SK-N-SH treated with all-trans-retinoic acid at 6 μM for 48 hours (cell line): ENCODE results near the gene BANP.

ENCODE experiments used
- ATAC-seq: fragments of 200-7000 bp; cut with Tn5 transposase; 3 replicates; pipeline ENCODE4 v1.9.1; 2020; ENCODE audit warnings: mild to moderate bottlenecking, moderate library complexity
- ARNTL ChIP-seq: fragments of 450-650 bp; formaldehyde crosslinking; IDR thresholded peaks from 2 replicates; pipeline ENCODE4 v1.5.0; 2020; ENCODE audit warnings: low read depth, mild to moderate bottlenecking, moderate library complexity, borderline replicate concordance
- BACH2 ChIP-seq: fragments of 250-450 bp; sonication (Bioruptor Pico); IDR thresholded peaks from 2 replicates; pipeline ENCODE4 v1.9.0; 2021; ENCODE audit warnings: mild to moderate bottlenecking, borderline replicate concordance
- CREB5 ChIP-seq: fragments of 250-450 bp; sonication (Bioruptor Pico); IDR thresholded peaks from 2 replicates; pipeline ENCODE4 v1.5.1; 2020; ENCODE audit warnings: low read depth, mild to moderate bottlenecking, moderate library complexity
- CSDC2 ChIP-seq: fragments of 250-450 bp; sonication (Bioruptor Pico); IDR thresholded peaks from 2 replicates; pipeline ENCODE4 v1.5.0; 2020; ENCODE audit warnings: mild to moderate bottlenecking, moderate library complexity
- CSRNP3 ChIP-seq: fragments of 250-450 bp; sonication (Bioruptor Pico); IDR thresholded peaks from 2 replicates; pipeline ENCODE4 v1.5.1; 2021; ENCODE audit warnings: mild to moderate bottlenecking, moderate library complexity
- ESRRG ChIP-seq: fragments of 250-450 bp; sonication (Bioruptor Pico); IDR thresholded peaks from 2 replicates; pipeline ENCODE4 v1.6.1; 2021; ENCODE audit warnings: mild to moderate bottlenecking
- GLIS3 ChIP-seq: fragments of 250-450 bp; sonication (Bioruptor Pico); IDR thresholded peaks from 2 replicates; pipeline ENCODE4 v1.5.0; 2020; ENCODE audit warnings: mild to moderate bottlenecking, moderate library complexity
- ISL1 ChIP-seq: fragments of 250-450 bp; sonication (Bioruptor Pico); IDR thresholded peaks from 2 replicates; pipeline ENCODE4 v2.1.2; 2022; ENCODE audit warnings: mild to moderate bottlenecking, moderate library complexity
- OSR1 ChIP-seq: fragments of 250-450 bp; sonication (Bioruptor Pico); IDR thresholded peaks from 2 replicates; pipeline ENCODE4 v1.8.0; 2022; ENCODE audit warnings: moderate library complexity, mild to moderate bottlenecking, inconsistent platforms
- POU6F1 ChIP-seq: fragments of 250-450 bp; sonication (Bioruptor Pico); IDR thresholded peaks from 2 replicates; pipeline ENCODE4 v1.8.0; 2021; ENCODE audit warnings: low read depth, mild to moderate bottlenecking, moderate library complexity, borderline replicate concordance
- PPARA ChIP-seq: fragments of 250-450 bp; sonication (Bioruptor Pico); IDR thresholded peaks from 2 replicates; pipeline ENCODE4 v1.5.0; 2020; ENCODE audit warnings: mild to moderate bottlenecking, borderline replicate concordance
- RARB ChIP-seq: fragments of 250-450 bp; sonication (Bioruptor Pico); IDR thresholded peaks from 2 replicates; pipeline ENCODE4 v1.8.0; 2021; ENCODE audit warnings: mild to moderate bottlenecking, moderate library complexity
- SNAI2 ChIP-seq: fragments of 250-450 bp; sonication (Bioruptor Pico); IDR thresholded peaks from 2 replicates; pipeline ENCODE4 v1.5.0; 2020; ENCODE audit warnings: mild to moderate bottlenecking, moderate library complexity
- TCF4 ChIP-seq: fragments of 250-450 bp; sonication (Bioruptor Pico); IDR thresholded peaks from 2 replicates; pipeline ENCODE4 v1.8.0; 2021; ENCODE audit warnings: mild to moderate bottlenecking, moderate library complexity, borderline replicate concordance
- TOX ChIP-seq: fragments of 250-450 bp; sonication (Bioruptor Pico); IDR thresholded peaks from 2 replicates; pipeline ENCODE4 v1.8.0; 2021; ENCODE audit warnings: mild to moderate bottlenecking, moderate library complexity, borderline replicate concordance
- TSHZ2 ChIP-seq: fragments of 250-450 bp; sonication (Bioruptor Pico); IDR thresholded peaks from 2 replicates; pipeline ENCODE4 v1.5.0; 2020; ENCODE audit warnings: mild to moderate bottlenecking, moderate library complexity
- ZC3H10 ChIP-seq: fragments of 250-450 bp; sonication (Bioruptor Pico); IDR thresholded peaks from 2 replicates; pipeline ENCODE4 v1.5.1; 2021; ENCODE audit warnings: mild to moderate bottlenecking, moderate library complexity
- ZFP3 ChIP-seq: fragments of 250-450 bp; sonication (Bioruptor Pico); IDR thresholded peaks from 2 replicates; pipeline ENCODE4 v1.5.0; 2020; ENCODE audit warnings: mild to moderate bottlenecking, moderate library complexity
- ZFP30 ChIP-seq: fragments of 450-650 bp; formaldehyde crosslinking; IDR thresholded peaks from 2 replicates; pipeline ENCODE4 v1.5.0; 2022; ENCODE audit warnings: mild to moderate bottlenecking, moderate library complexity
- ZNF565 ChIP-seq: fragments of 450-650 bp; formaldehyde crosslinking; conservative IDR thresholded peaks from 2 replicates; pipeline ENCODE4 v1.5.0; 2020; ENCODE audit warnings: low read depth, mild to moderate bottlenecking, moderate library complexity
- ZNF8 ChIP-seq: fragments of 450-650 bp; formaldehyde crosslinking; IDR thresholded peaks from 2 replicates; pipeline ENCODE4 v1.5.0; 2020; ENCODE audit warnings: mild to moderate bottlenecking, moderate library complexity

The BANP gene

GRCh38 chr16:87971933-87972332, 20.7 kb downstream of the BANP start:
- no peak for ATAC-seq
- TF ChIP-seq ARNTL (CRISPR knock-in tag) (no peak), SNAI2 (CRISPR knock-in tag) (no peak), PPARA (CRISPR knock-in tag) (no peak), GLIS3 (CRISPR knock-in tag) (no peak), POU6F1 (no peak), ZNF8 (CRISPR knock-in tag) (no peak), ZC3H10 (CRISPR knock-in tag) (no peak), TOX (CRISPR knock-in tag) (no peak), ISL1 (CRISPR knock-in tag) (no peak), TCF4 (CRISPR knock-in tag) (no peak), ZFP30 (no peak), CREB5 (no peak), BACH2 (CRISPR knock-in tag) (no peak), CSDC2 (CRISPR knock-in tag) (no peak), OSR1 (no peak)
- TF ChIP-seq, all 23 proteins: peak for 0

- TF ChIP-seq ZNF8 (CRISPR knock-in tag) (no peak), OSR1 (no peak), ZNF565 (no peak), TCF4 (CRISPR knock-in tag) (no peak), RARB (CRISPR knock-in tag) (no peak), ESRRG (CRISPR knock-in tag) (no peak), CREB5 (no peak), GLIS3 (CRISPR knock-in tag) (no peak), TOX (CRISPR knock-in tag) (no peak), TSHZ2 (no peak), ARNTL (CRISPR knock-in tag) (no peak), CSDC2 (CRISPR knock-in tag) (no peak), CSRNP3 (CRISPR knock-in tag) (no peak), ISL1 (CRISPR knock-in tag) (no peak), ZFP30 (no peak), SNAI2 (CRISPR knock-in tag) (no peak), ZFP3 (no peak), BACH2 (CRISPR knock-in tag) (no peak)
- ATAC-seq: no peak
Measured at GRCh38 chr16:87973717-87974116, 22.5 kb downstream of the BANP start.

- no peak for ATAC-seq
- TF ChIP-seq CSDC2 (CRISPR knock-in tag): no peak
- TF ChIP-seq ZNF8 (CRISPR knock-in tag): no peak
- no peak for TF ChIP-seq ARNTL (CRISPR knock-in tag)
- no peak for TF ChIP-seq TCF4 (CRISPR knock-in tag)
- no peak for TF ChIP-seq TSHZ2
- no peak for TF ChIP-seq RARB (CRISPR knock-in tag)
- no peak for TF ChIP-seq ZC3H10 (CRISPR knock-in tag)
- TF ChIP-seq BACH2 (CRISPR knock-in tag): no peak
- no peak for TF ChIP-seq TOX (CRISPR knock-in tag)
- no peak for TF ChIP-seq PPARA (CRISPR knock-in tag)
- TF ChIP-seq ZNF565: no peak
- no peak for TF ChIP-seq CSRNP3 (CRISPR knock-in tag)
- no peak for TF ChIP-seq ZFP30
- no peak for TF ChIP-seq CREB5
- no peak for TF ChIP-seq ZFP3
- no peak for TF ChIP-seq GLIS3 (CRISPR knock-in tag)
Measured at GRCh38 chr16:87974178-87974577, 22.9 kb downstream of the BANP start.
